BJ (cell line): Measurements from ENCODE around the gene MOB1A. TPM values are rescaled to one million over a fixed set of nuclear protein-coding genes. Genes with fewer than 3 reads are reported as not detected.
A peak's percentile ranks its signal among the peaks of the same experiment; 100 is the strongest.

Source experiments
- CTCF ChIA-PET: fragments of 350-600 bp; formaldehyde crosslinking; extraction: SDS; loops from one replicate; lab custom pipeline; 2021; ENCODE audit warnings: antibody characterized with exemption, inconsistent platforms; lab: Yijun Ruan, JAX
- POLR2A ChIA-PET: fragments of 300-600 bp; sonication (Branson Sonifier 250); formaldehyde crosslinking; extraction: SDS; loops from one replicate; lab custom pipeline; 2021; ENCODE audit warnings: antibody characterized with exemption; lab: Charles Lee
- DNase-seq: peaks from one replicate; pipeline ENCODE4 v3.0.0-alpha.2; 2011; ENCODE audit warnings: low read depth
- H3K27me3 ChIP-seq: 2 replicates; pipeline ENCODE4 v1.6.0; 2011; ENCODE audit warnings: low read length; ENCODE audit not compliant: control insufficient read depth, insufficient read depth
- H3K36me3 ChIP-seq: 2 replicates; pipeline ENCODE4 v1.5.1; 2011; ENCODE audit warnings: low read length; ENCODE audit not compliant: control insufficient read depth, insufficient read depth
- H3K4me3 ChIP-seq: 2 replicates; pipeline ENCODE4 v1.5.1; 2011; ENCODE audit warnings: low read depth, mild to moderate bottlenecking, control low read depth, low read length
- CTCF ChIP-seq: IDR thresholded peaks from 2 replicates; pipeline ENCODE4 v1.5.1; 2011; ENCODE audit warnings: low read depth, mild to moderate bottlenecking, control low read depth, inconsistent platforms, low read length, moderate library complexity; ENCODE audit not compliant: insufficient read depth
- polyA plus RNA-seq: library from polyadenylated mRNA; depleted of rRNA; stranded (reverse); fragments of >200 nt; gene quantifications from 2 replicates; pipeline ENCODE4 v1.2.3, GENCODE V29; 2011

The MOB1A gene
- polyA plus RNA-seq, 1 experiment, result 19.1 TPM

GRCh38 chr2:74119912-74120825, 58.5 kb downstream of the MOB1A start:
- POLR2A ChIA-PET, result interaction anchor here (0.7 kb wide), 2 partner anchors 72 to 292 kb away, joined by 3 to 5 read pairs; partner anchors contain the start of gene STAMBP
- TF ChIP-seq CTCF, result peak; percentile 70
- CTCF ChIA-PET, result interaction anchor here (0.7 to 3.0 kb wide), 11 partner anchors 9 to 296 kb away, joined by 3 to 10 read pairs (median 4); no protein-coding TSS in a partner anchor

GRCh38 chr2:74119339-74119738, 59.3 kb downstream of the MOB1A start:
- POLR2A ChIA-PET, result no interaction called here

More at GRCh38 chr2:74119912-74120825, 58.5 kb downstream of the MOB1A start:
- Histone ChIP-seq H3K36me3 (no peaks in the 10 kb centered on the region), H3K27me3 (no peaks in the 10 kb centered on the region; the same call in 1 of the 2 replicates), H3K4me3 (peak overlapping the region; percentile 80)
- peak; percentile 31 for DNase-seq

GRCh38 chr2:74111380-74111779, 67.3 kb downstream of the MOB1A start:
- no peak for DNase-seq
- POLR2A ChIA-PET, result no interaction called here
- Histone ChIP-seq H3K36me3 (no peaks in the 10 kb centered on the region), H3K27me3 (no peaks in the 10 kb centered on the region), H3K4me3 (no peak overlapping the region)
- CTCF ChIA-PET, result interaction anchor here (1.1 to 1.9 kb wide), 2 partner anchors 9 to 36 kb away, joined by 3 to 9 read pairs; partner anchors contain the start of gene BOLA3
- no peak for TF ChIP-seq CTCF

More at GRCh38 chr2:74119339-74119738, 59.3 kb downstream of the MOB1A start:
- H3K4me3 ChIP-seq, result no peak overlapping the region
- no peaks in the 10 kb centered on the region for H3K36me3 ChIP-seq
- H3K27me3 ChIP-seq, result no peaks in the 10 kb centered on the region; the same call in 1 of the 2 replicates
- TF ChIP-seq CTCF, result no peak
- no peak for DNase-seq
- CTCF ChIA-PET, result interaction anchor here (1.5 to 3.0 kb wide), 4 partner anchors 9 to 296 kb away, joined by 3 to 10 read pairs (median 8); no protein-coding TSS in a partner anchor

GRCh38 chr2:74110537-74110936, 68.1 kb downstream of the MOB1A start:
- no peak for TF ChIP-seq CTCF
- no peaks in the 10 kb centered on the region for H3K27me3 ChIP-seq
- H3K4me3 ChIP-seq, result no peak overlapping the region
- ChIA-PET POLR2A (no interaction called here), CTCF (interaction anchor here (0.6 to 1.9 kb wide), 4 partner anchors 9 to 286 kb away, joined by 3 to 9 read pairs (median 3); partner anchors contain the start of gene BOLA3)
- DNase-seq, result no peak
- no peaks in the 10 kb centered on the region for H3K36me3 ChIP-seq

GRCh38 chr2:74109551-74109950, 69.1 kb downstream of the MOB1A start:
- TF ChIP-seq CTCF, result no peak
- H3K27me3 ChIP-seq, result no peaks in the 10 kb centered on the region
- H3K4me3 ChIP-seq, result no peak overlapping the region
- H3K36me3 ChIP-seq, result no peaks in the 10 kb centered on the region; the same call in 1 of the 2 replicates
- ChIA-PET POLR2A (no interaction called here), CTCF (interaction anchor here (0.6 to 1.9 kb wide), 4 partner anchors 10 to 285 kb away, joined by 3 to 9 read pairs (median 4); no protein-coding TSS in a partner anchor)
- no peak for DNase-seq
